CD4-positive, alpha-beta T cell treated with Interferon alpha-2 for 1 hour (primary cell): ENCODE data around the gene LRP5.
A peak's percentile ranks its signal among the peaks of the same experiment; 100 is the strongest.

Experiments
- DNase-seq, 2 donors: peaks; one replicate each; pipeline ENCODE4 v3.0.0-alpha.2; 2020 to 2022

The LRP5 gene

GRCh38 chr11:68349461-68350249 lies 37.3 kb downstream of the LRP5 start:
- no peak for DNase-seq

- no peak for DNase-seq
Measured at GRCh38 chr11:68350759-68351449, 38.5 kb downstream of the LRP5 start.

- no peak for DNase-seq
Measured at GRCh38 chr11:68351450-68352275, 39.3 kb downstream of the LRP5 start.

- DNase-seq: no peak
Measured at GRCh38 chr11:68352591-68352990, 40.2 kb downstream of the LRP5 start.

- no peak for DNase-seq
Measured at GRCh38 chr11:68353118-68353517, 40.7 kb downstream of the LRP5 start.

GRCh38 chr11:68353669-68354068 lies 41.3 kb downstream of the LRP5 start:
- no peak for DNase-seq

GRCh38 chr11:68354148-68354872 lies 41.9 kb downstream of the LRP5 start:
- DNase-seq: no peak

- DNase-seq: no peak
Measured at GRCh38 chr11:68355471-68355870, 43.1 kb downstream of the LRP5 start.

- DNase-seq: no peak
Measured at GRCh38 chr11:68357568-68357967, 45.2 kb downstream of the LRP5 start.

- DNase-seq: no peak
Measured at GRCh38 chr11:68358416-68358815, 46.0 kb downstream of the LRP5 start.

- no peak for DNase-seq
Measured at GRCh38 chr11:68361702-68362101, 49.3 kb downstream of the LRP5 start.

- DNase-seq: no peak
Measured at GRCh38 chr11:68362801-68363379, 50.5 kb downstream of the LRP5 start.

GRCh38 chr11:68363776-68364175 lies 51.4 kb downstream of the LRP5 start:
- DNase-seq: no peak

- DNase-seq: no peak
Measured at GRCh38 chr11:68364581-68364980, 52.2 kb downstream of the LRP5 start.

- no peak for DNase-seq
Measured at GRCh38 chr11:68365943-68366435, 53.6 kb downstream of the LRP5 start.

- DNase-seq: no peak
Measured at GRCh38 chr11:68367252-68367651, 54.9 kb downstream of the LRP5 start.

GRCh38 chr11:68369756-68370155 lies 57.4 kb downstream of the LRP5 start:
- no peak for DNase-seq

- DNase-seq: peak; percentile 26 to 77
Measured at GRCh38 chr11:68370211-68371111, 58.1 kb downstream of the LRP5 start.

- peak in 1 of 2 donors; percentile 46 for DNase-seq
Measured at GRCh38 chr11:68371171-68372041, 59.0 kb downstream of the LRP5 start.

GRCh38 chr11:68372114-68372513 lies 59.7 kb downstream of the LRP5 start:
- DNase-seq: peak in 1 of 2 donors; percentile 13
